SK-N-SH (cell line): ENCODE measurements around the gene ARHGEF37.

Experiments
- EP300 ChIP-seq, 2 experiments: IDR thresholded peaks; 2 replicates each; pipeline versions ENCODE4 v1.4.0 to v1.6.1; 2012; ENCODE audit warnings: borderline replicate concordance in 1 of 2, low read depth in 1 of 2, low read length in 1 of 2
- EZH2phosphoT487 ChIP-seq: fragments of 200-600 bp; sonication (generic); IDR thresholded peaks from 2 replicates; pipeline ENCODE4 v1.6.1; 2017; ENCODE audit warnings: low read depth, mixed run types, mild to moderate bottlenecking, antibody characterized with exemption, moderate library complexity, borderline replicate concordance
- FOXJ3 ChIP-seq: sonication (generic); formaldehyde crosslinking; IDR thresholded peaks from 2 replicates; pipeline ENCODE4 v1.5.1; 2020; ENCODE audit warnings: mild to moderate bottlenecking, missing genetic modification reagents
- GATA2 ChIP-seq: sonication (generic); formaldehyde crosslinking; IDR thresholded peaks from 2 replicates; pipeline ENCODE4 v1.5.0; 2020; ENCODE audit warnings: mild to moderate bottlenecking, missing genetic modification reagents
- JUND ChIP-seq: IDR thresholded peaks from 2 replicates; pipeline ENCODE4 v1.4.0; 2012
- TAF1 ChIP-seq: IDR thresholded peaks from 2 replicates; pipeline ENCODE4 v1.6.1; 2012; ENCODE audit warnings: low read depth, mild to moderate bottlenecking, low read length, moderate library complexity, borderline replicate concordance
- TEAD4 ChIP-seq: IDR thresholded peaks from 2 replicates; pipeline ENCODE4 v1.4.0; 2012; ENCODE audit warnings: mild to moderate bottlenecking, borderline replicate concordance; ENCODE audit not compliant: insufficient read depth
- TF ChIP-seq, protein P1 (sequence below): fragments of 200-600 bp; sonication (generic); IDR thresholded peaks from 2 replicates; pipeline ENCODE4 v1.6.1; 2017; ENCODE audit warnings: antibody characterized with exemption, mild to moderate bottlenecking, moderate library complexity
- TF ChIP-seq, protein P2 (sequence below): fragments of 150-350 bp; IDR thresholded peaks from 2 replicates; pipeline ENCODE4 v1.6.1; 2016; ENCODE audit warnings: mild to moderate bottlenecking, low read depth, low read length

DNA sequence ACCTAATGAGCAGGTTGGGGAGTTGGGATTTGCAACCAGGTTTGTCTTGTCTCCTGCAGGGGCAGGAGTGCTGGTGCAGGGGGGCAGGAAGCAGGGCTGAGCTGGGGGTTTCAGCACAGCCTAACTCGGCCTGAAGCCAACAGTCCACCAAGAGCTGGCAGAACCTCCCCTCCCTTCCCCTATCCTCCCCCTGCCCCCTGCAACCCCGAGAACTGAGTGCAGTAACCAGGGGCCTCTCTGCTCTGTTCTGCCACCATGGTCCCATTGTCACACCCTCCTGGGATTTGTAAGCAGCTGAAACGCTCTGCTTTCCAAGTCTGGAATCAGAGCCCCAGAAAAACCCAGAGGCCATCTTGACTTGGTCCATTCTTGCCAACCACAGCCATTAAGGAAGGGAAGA lies 72.9 kb downstream of the ARHGEF37 start:
- TF ChIP-seq TAF1 = no peak
- TF ChIP-seq, protein P1, sequence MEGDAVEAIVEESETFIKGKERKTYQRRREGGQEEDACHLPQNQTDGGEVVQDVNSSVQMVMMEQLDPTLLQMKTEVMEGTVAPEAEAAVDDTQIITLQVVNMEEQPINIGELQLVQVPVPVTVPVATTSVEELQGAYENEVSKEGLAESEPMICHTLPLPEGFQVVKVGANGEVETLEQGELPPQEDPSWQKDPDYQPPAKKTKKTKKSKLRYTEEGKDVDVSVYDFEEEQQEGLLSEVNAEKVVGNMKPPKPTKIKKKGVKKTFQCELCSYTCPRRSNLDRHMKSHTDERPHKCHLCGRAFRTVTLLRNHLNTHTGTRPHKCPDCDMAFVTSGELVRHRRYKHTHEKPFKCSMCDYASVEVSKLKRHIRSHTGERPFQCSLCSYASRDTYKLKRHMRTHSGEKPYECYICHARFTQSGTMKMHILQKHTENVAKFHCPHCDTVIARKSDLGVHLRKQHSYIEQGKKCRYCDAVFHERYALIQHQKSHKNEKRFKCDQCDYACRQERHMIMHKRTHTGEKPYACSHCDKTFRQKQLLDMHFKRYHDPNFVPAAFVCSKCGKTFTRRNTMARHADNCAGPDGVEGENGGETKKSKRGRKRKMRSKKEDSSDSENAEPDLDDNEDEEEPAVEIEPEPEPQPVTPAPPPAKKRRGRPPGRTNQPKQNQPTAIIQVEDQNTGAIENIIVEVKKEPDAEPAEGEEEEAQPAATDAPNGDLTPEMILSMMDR = no peak
- TF ChIP-seq TEAD4 = no peak
- TF ChIP-seq EZH2phosphoT487 = no peak
- TF ChIP-seq EP300 (IDR thresholded peaks at IDR 0.05; ENCODE audit: borderline replicate concordance in 1 of 2, low read depth in 1 of 2, low read length in 1 of 2) = no peak
- no peak for TF ChIP-seq JUND
- TF ChIP-seq GATA2 (CRISPR knock-in tag) = no peak
- no peak for TF ChIP-seq FOXJ3 (CRISPR knock-in tag)
- TF ChIP-seq, protein P2, sequence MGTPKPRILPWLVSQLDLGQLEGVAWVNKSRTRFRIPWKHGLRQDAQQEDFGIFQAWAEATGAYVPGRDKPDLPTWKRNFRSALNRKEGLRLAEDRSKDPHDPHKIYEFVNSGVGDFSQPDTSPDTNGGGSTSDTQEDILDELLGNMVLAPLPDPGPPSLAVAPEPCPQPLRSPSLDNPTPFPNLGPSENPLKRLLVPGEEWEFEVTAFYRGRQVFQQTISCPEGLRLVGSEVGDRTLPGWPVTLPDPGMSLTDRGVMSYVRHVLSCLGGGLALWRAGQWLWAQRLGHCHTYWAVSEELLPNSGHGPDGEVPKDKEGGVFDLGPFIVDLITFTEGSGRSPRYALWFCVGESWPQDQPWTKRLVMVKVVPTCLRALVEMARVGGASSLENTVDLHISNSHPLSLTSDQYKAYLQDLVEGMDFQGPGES = no peak
